ENCODE measurements around the gene RASL10B.

- TF ChIP-seq POLR2A (IDR thresholded peaks at IDR 0.05) (no peak), CTCF (IDR thresholded peaks at IDR 0.05) (no peak)
Observed at GRCh38 chr17:35726953-35727460, 4.4 kb upstream of the RASL10B start.
